Measurements from ENCODE around the gene QRFP.

Gene QRFP

GRCh38 chr9:130895481-130896232 is 955 bp downstream of the QRFP start:
- no peak overlapping the region for H3K4me3 Mint-ChIP-seq
- H3K4me1 Mint-ChIP-seq (ENCODE audit: low read depth) = no peaks in the 10 kb centered on the region
- no peak for DNase-seq
- H3K27me3 Mint-ChIP-seq = peaks cover 2% of the 10 kb centered on the region
- H3K27ac Mint-ChIP-seq = no peak overlapping the region
- peaks cover 16% of the 10 kb centered on the region for H3K36me3 Mint-ChIP-seq (ENCODE audit: low read depth)
- no peaks in the 10 kb centered on the region for H3K9me3 Mint-ChIP-seq

- H3K36me3 Mint-ChIP-seq (ENCODE audit: low read depth) = peaks cover 16% of the 10 kb centered on the region
- no peak overlapping the region for H3K27ac Mint-ChIP-seq
- DNase-seq = no peak
- H3K4me3 Mint-ChIP-seq = no peak overlapping the region
- no peaks in the 10 kb centered on the region for H3K9me3 Mint-ChIP-seq
- H3K27me3 Mint-ChIP-seq = no peaks in the 10 kb centered on the region
- H3K4me1 Mint-ChIP-seq (ENCODE audit: low read depth) = no peaks in the 10 kb centered on the region
Observed at GRCh38 chr9:130895038-130895437, 1.6 kb downstream of the QRFP start.

GRCh38 chr9:130894546-130894945 is 2.1 kb downstream of the QRFP start:
- DNase-seq = no peak
- peaks cover 20% of the 10 kb centered on the region for H3K36me3 Mint-ChIP-seq (ENCODE audit: low read depth)
- H3K4me3 Mint-ChIP-seq = no peak overlapping the region
- H3K9me3 Mint-ChIP-seq = no peaks in the 10 kb centered on the region
- H3K4me1 Mint-ChIP-seq (ENCODE audit: low read depth) = no peaks in the 10 kb centered on the region
- H3K27ac Mint-ChIP-seq = no peak overlapping the region
- no peaks in the 10 kb centered on the region for H3K27me3 Mint-ChIP-seq

GRCh38 chr9:130893341-130894101 is 3.1 kb downstream of the QRFP start:
- no peak for DNase-seq
- Mint-ChIP-seq H3K9me3 (no peaks in the 10 kb centered on the region), H3K36me3 (ENCODE audit: low read depth) (peaks cover 26% of the 10 kb centered on the region), H3K27ac (no peak overlapping the region), H3K4me3 (no peak overlapping the region), H3K27me3 (no peaks in the 10 kb centered on the region), H3K4me1 (ENCODE audit: low read depth) (no peaks in the 10 kb centered on the region)

GRCh38 chr9:130892477-130893304 is 3.9 kb downstream of the QRFP start:
- no peaks in the 10 kb centered on the region for H3K9me3 Mint-ChIP-seq
- H3K36me3 Mint-ChIP-seq (ENCODE audit: low read depth) = peaks cover 34% of the 10 kb centered on the region
- no peaks in the 10 kb centered on the region for H3K4me1 Mint-ChIP-seq (ENCODE audit: low read depth)
- no peak overlapping the region for H3K4me3 Mint-ChIP-seq
- no peaks in the 10 kb centered on the region for H3K27me3 Mint-ChIP-seq
- DNase-seq = no peak
- H3K27ac Mint-ChIP-seq = no peak overlapping the region

GRCh38 chr9:130891688-130892476 is 4.7 kb downstream of the QRFP start:
- no peaks in the 10 kb centered on the region for H3K27me3 Mint-ChIP-seq
- no peaks in the 10 kb centered on the region for H3K9me3 Mint-ChIP-seq
- no peak overlapping the region for H3K27ac Mint-ChIP-seq
- H3K36me3 Mint-ChIP-seq (ENCODE audit: low read depth) = peaks cover 42% of the 10 kb centered on the region
- no peak overlapping the region for H3K4me3 Mint-ChIP-seq
- no peaks in the 10 kb centered on the region for H3K4me1 Mint-ChIP-seq (ENCODE audit: low read depth)
- DNase-seq = no peak

- H3K36me3 Mint-ChIP-seq (ENCODE audit: low read depth) = peaks cover 50% of the 10 kb centered on the region
- no peak overlapping the region for H3K4me3 Mint-ChIP-seq
- H3K27me3 Mint-ChIP-seq = no peaks in the 10 kb centered on the region
- no peaks in the 10 kb centered on the region for H3K9me3 Mint-ChIP-seq
- peak overlapping the region; percentile 22 for H3K27ac Mint-ChIP-seq
- DNase-seq = no peak
- H3K4me1 Mint-ChIP-seq (ENCODE audit: low read depth) = no peaks in the 10 kb centered on the region
Observed at GRCh38 chr9:130890870-130891687, 5.5 kb downstream of the QRFP start.

GRCh38 chr9:130890124-130890523 is 6.5 kb downstream of the QRFP start:
- H3K27me3 Mint-ChIP-seq = no peaks in the 10 kb centered on the region
- no peaks in the 10 kb centered on the region for H3K9me3 Mint-ChIP-seq
- H3K4me1 Mint-ChIP-seq (ENCODE audit: low read depth) = no peaks in the 10 kb centered on the region
- no peak for DNase-seq
- H3K27ac Mint-ChIP-seq = no peak overlapping the region
- H3K4me3 Mint-ChIP-seq = no peak overlapping the region
- H3K36me3 Mint-ChIP-seq (ENCODE audit: low read depth) = peaks cover 60% of the 10 kb centered on the region

GRCh38 chr9:130888146-130888885 is 8.3 kb downstream of the QRFP start:
- H3K27ac Mint-ChIP-seq = no peak overlapping the region
- no peak for DNase-seq
- no peak overlapping the region for H3K4me3 Mint-ChIP-seq
- H3K9me3 Mint-ChIP-seq = no peaks in the 10 kb centered on the region
- no peaks in the 10 kb centered on the region for H3K27me3 Mint-ChIP-seq
- H3K36me3 Mint-ChIP-seq (ENCODE audit: low read depth) = peaks cover 73% of the 10 kb centered on the region
- H3K4me1 Mint-ChIP-seq (ENCODE audit: low read depth) = no peaks in the 10 kb centered on the region

- no peak for DNase-seq
- Mint-ChIP-seq H3K4me3 (no peak overlapping the region), H3K4me1 (ENCODE audit: low read depth) (no peaks in the 10 kb centered on the region), H3K27me3 (no peaks in the 10 kb centered on the region), H3K9me3 (no peaks in the 10 kb centered on the region), H3K36me3 (ENCODE audit: low read depth) (peaks cover 75% of the 10 kb centered on the region), H3K27ac (no peak overlapping the region)
Observed at GRCh38 chr9:130887494-130888144, 9.0 kb downstream of the QRFP start.

- peaks cover 77% of the 10 kb centered on the region for H3K36me3 Mint-ChIP-seq (ENCODE audit: low read depth)
- no peaks in the 10 kb centered on the region for H3K9me3 Mint-ChIP-seq
- no peak for DNase-seq
- no peaks in the 10 kb centered on the region for H3K4me1 Mint-ChIP-seq (ENCODE audit: low read depth)
- H3K27me3 Mint-ChIP-seq = no peaks in the 10 kb centered on the region
- no peak overlapping the region for H3K27ac Mint-ChIP-seq
- H3K4me3 Mint-ChIP-seq = no peak overlapping the region
Observed at GRCh38 chr9:130886981-130887380, 9.6 kb downstream of the QRFP start.

GRCh38 chr9:130885484-130886375 is 10.9 kb downstream of the QRFP start:
- peaks cover 86% of the 10 kb centered on the region for H3K36me3 Mint-ChIP-seq (ENCODE audit: low read depth)
- H3K27me3 Mint-ChIP-seq = no peaks in the 10 kb centered on the region
- no peak overlapping the region for H3K27ac Mint-ChIP-seq
- H3K9me3 Mint-ChIP-seq = no peaks in the 10 kb centered on the region
- H3K4me3 Mint-ChIP-seq = no peak overlapping the region
- no peak for DNase-seq
- no peaks in the 10 kb centered on the region for H3K4me1 Mint-ChIP-seq (ENCODE audit: low read depth)

Measured in activated T-cell treated with anti-CD3 and anti-CD28 coated beads, Interleukin-2, amount 50 U/mL, for 24 hours (primary cell).